Ureter (tissue), 1 donor: ENCODE measurements around the gene UBE2N. TPM values are rescaled to one million over a fixed set of nuclear protein-coding genes. Genes with fewer than 3 reads are reported as not detected.

Source experiments
- DNase-seq: peaks from one replicate; pipeline ENCODE4 v3.0.0-alpha.2; 2020; ENCODE audit warnings: low spot score
- total RNA-seq: library from RNA; stranded (reverse); gene quantifications from one replicate; pipeline ENCODE4 v1.2.4, GENCODE V29; 2023
- donor health status: DM: yes; HTN: yes; CAD: no.

The UBE2N gene
- total RNA-seq, 1 donor from 2014 or later, result 133 TPM

DNA sequence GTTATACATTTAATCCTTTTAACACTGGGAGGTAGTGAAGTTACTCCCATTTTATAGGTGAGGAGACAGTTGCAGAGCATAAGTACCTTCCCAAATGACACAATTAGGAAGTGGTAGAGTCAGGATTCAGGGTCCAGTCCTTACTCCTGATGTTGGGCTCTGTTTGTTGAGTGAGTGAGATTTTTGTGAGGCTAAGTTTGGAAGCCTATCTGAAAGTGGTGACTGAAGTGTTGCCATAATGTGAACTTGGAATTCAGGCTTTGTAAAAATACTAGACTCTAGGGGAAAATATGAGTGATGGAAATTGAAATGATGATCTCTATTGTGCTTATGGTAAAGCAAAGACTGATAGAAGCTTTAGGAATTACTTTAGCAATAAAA is 61.8 kb downstream of the UBE2N start:
- no peak for DNase-seq

DNA sequence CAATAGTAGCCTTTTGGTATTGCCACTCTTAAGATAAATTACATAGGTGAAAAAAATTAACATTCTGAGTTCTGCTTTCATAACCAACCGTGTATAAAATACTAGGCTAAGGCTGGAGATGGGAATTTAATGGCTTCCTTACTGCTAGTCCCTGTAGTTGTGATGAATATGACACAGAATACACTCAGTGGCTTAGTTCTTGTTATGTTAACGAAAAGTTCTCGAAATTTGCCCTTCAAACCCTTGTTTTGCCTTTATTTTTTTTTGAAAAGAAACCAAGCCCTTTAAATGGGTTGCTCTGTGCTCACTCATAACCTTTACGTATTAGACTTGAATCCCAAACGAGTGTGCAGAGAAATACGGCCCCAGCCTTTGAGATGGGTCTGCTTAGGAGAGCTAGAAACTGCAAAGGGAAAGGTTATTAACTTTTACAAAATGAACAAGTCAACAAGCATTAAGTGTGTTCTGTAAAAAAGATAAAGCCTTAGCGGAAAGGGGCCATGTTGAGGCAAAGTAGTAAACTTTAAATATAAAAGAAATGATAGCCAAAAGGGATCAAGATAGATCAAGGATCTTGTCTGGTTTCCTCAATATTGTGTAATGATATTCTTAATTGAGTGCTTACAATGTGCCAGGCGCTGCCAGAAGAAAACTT is 62.3 kb downstream of the UBE2N start:
- DNase-seq, result no peak

DNA sequence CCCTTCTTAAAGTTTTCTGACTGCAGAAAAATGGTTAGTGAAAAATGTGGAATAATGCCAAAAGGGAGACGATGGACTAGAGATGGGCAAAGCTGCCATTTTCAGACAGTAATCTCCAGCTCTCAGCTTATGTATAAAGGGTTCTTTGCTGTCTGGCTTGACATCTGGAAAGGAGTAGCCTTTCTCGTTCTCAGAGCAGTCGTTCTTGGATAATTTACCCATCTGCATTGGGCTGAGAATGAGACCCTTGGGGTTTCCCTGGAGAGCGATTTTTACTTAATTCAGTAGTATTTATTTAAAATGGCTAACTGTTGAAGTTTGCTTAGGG is 62.8 kb downstream of the UBE2N start:
- DNase-seq, result no peak

DNA sequence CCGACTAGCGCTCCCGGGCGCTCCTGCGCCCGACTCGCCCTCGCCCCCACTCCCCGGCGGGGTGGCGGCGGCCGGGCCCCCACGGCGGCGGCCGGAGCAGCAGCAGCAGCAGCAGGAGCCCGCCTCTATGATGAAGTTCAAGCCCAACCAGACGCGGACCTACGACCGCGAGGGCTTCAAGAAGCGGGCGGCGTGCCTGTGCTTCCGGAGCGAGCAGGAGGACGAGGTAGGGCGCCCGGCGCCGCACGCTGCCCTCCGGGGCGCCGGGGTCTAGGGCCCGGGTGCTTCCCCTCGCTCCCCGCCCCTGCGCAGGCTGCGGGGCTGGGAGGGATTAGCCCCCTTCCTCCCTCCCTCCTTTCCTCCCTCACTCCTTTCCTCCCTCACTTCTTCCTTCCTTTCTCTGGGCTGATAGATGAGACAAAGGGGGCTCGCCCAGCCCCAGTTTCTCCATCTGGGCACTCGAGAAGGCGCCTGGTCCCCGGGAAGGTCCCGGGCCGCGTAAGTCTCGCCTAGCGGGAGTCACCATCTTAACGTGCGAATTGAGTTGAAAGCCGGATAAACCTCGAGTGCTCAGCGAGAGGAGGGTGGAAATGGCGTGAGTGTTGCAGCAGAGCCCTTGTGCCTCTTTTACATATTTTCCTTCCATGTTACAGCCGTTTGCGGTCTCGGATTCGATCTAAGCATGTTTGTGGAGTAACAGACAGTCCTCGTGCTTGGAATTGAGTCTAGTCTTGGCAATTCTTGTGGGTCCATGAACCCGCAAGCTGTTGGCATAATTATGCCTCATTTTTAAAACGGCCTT is 63.4 kb downstream of the UBE2N start:
- DNase-seq, result peak; percentile 55

DNA sequence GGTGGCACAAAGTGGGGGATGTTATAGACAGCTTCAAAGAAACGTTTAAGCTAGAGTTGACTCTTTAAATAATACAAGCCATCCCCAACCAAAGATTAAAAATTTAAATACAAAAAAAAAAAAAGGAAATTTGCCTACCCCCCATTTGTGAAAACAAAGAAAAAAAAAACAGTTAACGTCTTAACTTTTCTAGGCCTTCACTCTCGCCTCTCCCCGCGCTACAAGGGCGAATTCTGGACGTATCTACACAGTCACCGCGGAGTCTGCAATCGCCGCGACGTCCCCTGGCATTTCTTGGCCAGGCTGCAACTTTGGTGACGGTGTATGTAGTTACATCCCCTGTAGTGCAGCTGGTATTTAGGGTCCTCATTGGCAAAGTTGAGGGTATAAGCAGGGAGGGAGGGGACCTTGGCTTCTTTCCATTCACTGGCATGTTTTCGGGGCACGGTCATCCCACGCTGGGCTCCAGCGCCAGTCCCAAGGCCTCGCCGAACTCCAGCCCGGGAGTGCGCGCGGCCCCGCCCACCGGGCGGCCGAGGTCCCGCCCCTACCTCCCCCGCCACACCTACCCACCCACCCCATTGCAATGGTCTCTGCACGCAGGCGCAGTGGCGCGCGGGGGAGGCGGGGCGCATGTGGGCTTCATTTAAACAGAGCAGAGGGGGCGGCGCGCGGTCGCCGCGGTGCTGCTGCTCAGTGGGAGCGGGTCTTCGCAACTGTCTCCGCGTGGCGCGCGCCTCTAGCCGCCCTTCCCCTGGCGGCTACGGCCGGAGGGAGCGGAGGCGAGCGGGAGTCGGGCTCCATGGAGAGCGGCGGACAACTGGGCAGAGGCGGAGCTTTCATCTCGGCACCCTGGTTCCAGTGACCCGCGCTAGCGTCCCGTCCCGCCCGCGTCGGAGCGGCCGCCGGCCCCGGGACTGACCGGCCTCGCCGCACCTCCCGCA is 64.2 kb downstream of the UBE2N start, which contains the start of gene NUDT4:
NUDT4 (plus strand) TSS at position 674 of the 944 bp plus-strand sequence. CDS start 398 bp downstream, outside the sequence.
- DNase-seq, result peak; percentile 98

DNA sequence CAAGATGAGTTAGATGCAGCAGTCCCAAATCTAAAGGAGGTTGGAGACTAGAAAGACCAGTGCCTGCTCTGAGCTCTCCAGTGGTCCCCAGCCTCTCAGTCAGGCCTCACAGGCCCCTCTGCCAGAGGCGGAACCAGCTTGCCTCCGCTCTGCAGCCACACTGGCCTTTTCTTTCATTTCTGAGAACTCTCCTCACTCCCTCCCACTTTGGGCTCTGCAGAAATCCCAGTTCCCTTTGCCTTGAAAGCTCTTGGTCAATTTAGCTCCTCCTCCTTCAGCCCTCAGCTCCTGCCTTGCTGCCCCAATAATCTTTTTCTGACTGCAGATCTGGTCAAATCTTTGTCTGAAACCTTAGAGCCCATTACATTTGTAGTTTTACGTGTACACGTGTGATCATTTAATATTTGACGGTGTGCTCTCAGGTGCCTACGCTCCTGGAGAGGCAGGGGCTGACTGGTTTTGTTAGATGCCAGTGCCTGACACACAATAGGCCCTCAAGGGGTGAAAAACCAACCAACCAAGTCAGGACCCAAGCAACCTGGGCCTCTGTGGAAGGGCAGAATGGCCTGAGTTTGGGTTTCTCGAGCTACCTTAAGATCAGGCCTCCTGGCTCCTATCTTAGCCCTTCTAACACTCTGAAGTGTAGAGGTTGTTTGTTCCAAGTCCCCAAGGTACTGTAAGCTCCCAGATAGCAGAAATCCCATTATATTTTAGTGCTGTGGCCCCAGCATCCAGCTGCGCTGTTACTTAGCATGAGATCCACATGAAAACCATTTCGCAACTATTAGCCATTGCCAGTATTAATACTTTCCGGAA is 65.1 kb downstream of the UBE2N start:
- peak; percentile 57 for DNase-seq

DNA sequence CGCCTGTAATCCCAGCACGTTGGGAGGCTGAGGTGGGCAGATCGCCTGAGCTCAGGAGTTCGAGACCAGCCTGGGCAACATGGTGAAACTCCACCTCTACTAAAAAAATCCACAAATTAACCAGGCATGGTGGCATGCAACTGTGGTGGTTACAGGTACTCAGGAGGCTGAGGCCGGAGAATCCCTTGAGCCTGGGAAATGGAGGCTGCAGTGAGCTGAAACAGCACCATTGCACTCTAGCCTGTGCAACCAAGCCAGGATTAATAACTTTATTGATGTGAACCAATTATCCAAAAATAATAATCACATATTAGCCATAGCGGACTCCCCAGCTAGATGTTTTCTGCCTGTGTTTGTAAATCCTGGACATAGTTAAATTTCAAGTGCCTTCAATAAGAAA is 65.8 kb downstream of the UBE2N start:
- DNase-seq, result no peak

DNA sequence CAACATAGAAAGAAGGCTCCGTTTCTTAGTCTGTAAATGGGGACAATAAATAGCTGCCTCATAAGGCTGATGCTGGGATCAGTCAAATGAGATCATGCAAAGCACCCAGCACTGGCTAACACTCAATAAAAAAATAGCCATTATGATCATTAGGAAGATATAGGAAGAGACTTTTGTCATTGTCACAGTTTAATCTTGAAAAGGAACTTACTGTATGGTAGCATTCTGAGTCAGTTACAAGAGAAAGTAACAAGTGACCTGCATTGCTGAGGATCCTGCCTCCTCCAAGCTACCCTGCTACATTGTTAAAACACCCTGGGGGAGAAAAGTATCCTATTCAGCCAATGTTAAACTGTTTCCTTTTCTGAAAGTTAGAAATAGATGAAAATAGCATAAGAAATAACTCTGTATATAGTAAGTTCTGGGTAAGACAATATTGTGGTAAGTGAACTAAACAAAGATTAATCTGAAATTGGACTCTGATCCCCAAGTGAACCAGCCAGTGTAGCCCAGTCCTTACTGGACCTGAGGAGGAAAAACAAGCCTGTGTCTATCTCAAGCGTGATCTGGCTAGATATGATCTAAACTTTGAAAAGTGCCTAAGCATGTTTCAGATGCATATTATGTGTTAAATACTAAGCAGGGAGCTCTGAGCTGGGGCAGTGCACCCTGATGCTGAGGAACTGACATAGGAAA is 67.6 kb downstream of the UBE2N start:
- no peak for DNase-seq

DNA sequence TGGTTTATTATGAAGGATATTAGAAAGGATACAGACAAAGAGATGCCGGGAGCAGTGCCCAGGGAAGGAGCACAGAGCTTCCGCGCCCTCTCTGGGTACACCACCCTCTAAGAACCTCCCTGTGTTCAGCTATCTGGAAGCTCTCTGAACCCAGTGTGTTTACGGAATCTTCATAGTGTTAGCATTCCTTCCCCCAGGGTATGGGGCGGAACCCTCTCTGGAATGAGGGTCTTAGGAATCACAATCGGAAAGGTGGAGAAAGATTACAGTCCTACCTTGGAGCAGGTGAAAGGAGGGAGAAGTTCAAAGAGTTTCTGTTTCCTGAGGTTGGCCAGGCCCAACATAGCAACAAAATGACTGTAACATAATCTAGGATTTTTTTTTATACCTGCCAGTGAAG is 70.8 kb downstream of the UBE2N start:
- no peak for DNase-seq

DNA sequence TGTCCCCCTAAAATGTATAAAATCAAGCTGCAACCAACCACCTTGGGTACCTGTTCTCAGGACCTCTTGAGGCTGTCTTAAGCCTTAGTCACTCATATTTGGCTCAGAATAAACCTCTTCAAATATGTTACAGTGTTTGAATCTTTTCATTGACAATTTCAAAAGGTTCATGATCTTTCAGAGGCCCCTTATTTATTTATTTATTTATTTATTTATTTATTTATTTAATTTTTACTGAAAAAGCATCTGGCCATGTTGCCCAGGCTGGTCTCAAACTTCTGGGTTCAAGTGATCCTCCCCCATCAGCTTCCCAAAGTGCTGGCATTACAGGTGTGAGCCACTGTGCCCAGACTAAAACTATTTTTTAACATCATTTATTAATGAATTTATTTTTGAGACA is 72.2 kb downstream of the UBE2N start:
- no peak for DNase-seq

DNA sequence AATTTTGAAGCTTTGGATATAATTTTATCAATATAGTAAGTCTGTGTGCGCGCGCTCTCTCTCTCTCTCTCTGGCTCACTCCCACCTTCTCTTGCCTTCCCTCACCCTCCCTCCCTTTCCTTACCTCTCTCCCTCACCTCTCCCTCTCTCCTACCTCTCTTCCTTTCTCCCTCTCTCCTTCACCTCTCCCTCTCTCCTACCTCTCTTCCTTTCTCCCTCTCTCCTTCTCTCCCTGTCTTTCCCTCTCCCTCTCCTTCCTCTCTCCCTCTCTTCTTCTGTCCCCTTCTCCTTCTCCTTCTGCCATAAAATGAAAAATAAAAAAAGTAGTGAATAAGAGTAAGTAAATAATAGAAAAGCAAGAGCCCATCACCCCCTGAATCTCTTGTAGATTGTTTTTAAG is 73.0 kb downstream of the UBE2N start:
- DNase-seq, result no peak

DNA sequence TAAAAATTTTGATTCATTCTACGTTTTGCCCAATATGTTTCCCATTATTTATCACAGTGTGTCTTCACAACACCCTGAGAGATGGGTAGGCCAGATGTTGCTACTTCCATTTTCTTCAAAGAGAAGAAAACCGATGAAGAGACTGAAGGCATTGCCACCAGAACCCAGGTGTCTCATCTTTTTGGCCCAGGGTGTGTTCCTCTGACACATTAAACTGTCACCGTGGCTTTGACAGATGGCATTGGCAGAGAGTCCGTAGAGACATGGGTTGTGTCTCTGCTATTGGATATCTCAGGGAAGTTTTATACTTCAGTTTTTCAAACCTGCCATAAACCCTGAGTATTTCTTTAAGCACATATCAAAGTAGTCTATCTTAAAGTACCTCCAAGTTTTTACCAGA is 75.3 kb downstream of the UBE2N start:
- no peak for DNase-seq

DNA sequence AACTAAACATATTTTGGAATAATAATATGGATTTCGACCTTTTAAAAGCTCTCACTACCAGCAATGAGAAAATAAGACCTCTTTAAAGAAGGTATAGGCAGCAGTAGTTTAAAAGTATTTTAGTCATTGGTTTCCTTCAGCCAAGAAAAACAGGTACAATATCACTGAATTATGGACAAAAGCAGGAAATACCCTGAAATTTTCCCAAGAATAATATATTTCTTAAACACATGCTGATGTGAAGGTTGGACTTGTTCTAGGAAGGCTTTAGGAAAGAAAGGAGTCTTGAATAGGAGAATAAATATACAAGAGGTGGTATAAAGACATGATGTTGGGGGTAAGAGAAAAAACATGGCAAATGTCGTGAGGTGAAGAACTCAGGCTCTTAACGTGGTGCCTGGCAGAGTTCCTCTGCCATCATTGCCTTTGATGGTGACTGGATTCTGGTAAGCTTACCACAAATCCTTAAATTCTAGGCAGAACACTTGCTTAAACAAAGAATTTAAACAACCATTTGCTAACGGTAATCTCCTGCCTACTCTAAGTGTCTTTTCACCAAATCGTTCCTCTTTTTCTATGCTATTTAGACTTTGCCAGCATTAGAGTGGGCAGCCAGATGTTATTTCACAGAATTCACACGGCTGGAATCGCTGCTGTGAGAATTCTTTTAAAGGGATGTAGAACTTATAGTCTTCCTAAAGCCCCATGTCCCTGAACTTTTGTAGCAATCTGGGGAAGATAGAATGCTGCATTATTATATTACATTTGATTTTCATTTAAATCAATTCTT is 75.9 kb downstream of the UBE2N start:
- no peak for DNase-seq

DNA sequence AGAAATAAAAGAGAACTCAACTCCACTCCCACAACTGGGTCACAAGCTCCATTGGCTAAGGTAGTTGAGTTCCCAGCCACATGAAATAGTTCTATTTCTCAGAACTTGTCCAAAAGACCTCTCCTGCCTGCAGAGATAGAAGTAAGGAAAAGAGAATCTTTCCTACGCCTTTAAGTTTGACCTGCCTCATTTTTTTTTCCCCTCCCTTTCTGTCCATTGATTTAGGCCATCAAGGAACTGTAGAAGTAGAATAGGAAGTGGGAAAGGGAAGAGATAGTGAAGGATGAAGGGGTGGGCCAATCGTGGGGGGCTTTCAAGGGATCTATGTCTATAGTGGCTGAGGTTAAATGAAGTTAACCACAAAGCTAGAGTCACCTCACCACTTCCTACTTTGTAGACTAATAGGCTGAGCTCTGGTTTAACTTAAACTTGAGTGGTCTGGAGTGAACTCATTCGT is 77.9 kb downstream of the UBE2N start:
- no peak for DNase-seq

DNA sequence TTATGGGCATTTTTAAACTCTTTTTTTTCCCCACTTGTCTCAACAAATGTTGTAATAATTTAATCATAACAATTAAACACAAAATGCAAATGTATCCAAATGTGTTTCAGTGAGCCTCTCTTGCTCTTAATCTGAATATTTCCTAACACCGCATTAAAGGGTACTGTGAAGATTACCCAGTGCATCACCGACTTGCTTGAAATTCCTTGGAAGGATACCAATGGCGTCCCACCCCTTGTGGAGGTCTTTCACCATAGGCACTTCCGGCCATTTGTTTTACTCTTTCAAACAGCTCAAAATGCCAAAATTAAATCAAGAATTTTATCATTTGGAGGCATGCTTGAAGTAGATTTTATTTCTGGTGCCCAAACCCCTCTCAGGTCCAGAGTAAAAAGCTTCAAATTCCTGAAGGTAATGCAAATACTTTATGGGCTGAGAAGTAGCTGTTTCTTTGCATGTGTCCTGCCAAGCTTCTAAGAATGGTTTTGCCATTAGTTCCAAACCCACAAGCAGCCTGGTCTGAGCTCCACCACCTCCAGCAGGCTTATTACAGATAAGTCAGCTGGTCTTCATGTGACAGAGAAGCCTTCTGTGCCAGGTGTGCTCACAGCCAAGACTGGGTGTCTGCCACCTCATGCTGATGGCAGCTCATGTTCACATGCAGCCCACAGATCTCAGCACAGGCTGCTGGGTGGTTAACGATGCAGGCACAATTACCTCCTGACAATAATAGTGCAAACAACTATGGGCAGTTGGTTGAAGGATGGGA is 80.4 kb downstream of the UBE2N start:
- DNase-seq, result no peak

DNA sequence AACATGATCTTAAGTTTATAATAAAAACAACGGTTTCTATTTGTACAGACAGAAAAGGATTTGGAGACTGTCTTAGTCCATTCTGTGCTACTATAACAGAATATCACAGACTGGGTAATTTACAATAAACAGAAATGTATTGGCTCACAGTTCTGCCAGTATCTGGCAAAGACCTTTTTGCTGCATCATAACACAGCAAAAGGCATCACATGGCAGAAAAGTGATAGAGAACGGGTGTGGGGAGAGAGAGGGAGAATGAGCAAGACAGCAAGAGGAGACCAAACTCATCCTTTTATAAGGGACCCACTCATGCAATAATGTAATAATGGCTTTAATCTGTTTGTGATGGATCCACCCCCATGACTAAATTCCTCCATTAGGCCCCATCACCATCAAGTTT is 81.1 kb downstream of the UBE2N start:
- no peak for DNase-seq

DNA sequence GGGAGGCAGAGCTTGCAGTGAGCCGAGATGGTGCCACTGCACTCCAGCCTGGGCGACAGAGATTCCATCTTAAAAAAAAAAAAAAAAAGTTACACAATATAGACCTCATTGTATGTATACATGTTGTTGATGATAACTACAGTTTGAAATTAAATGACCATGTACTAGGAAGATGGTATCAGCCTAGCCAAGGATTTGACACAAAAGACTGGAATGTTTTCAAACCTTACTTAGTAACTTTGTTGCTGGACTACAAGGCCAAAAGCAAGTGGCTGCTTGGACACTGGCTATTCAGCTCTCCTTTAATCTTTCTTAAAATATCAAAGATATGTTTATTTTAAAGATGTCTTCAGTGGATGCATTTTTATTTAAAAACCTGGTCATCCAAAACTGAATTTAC is 82.9 kb downstream of the UBE2N start:
- no peak for DNase-seq

DNA sequence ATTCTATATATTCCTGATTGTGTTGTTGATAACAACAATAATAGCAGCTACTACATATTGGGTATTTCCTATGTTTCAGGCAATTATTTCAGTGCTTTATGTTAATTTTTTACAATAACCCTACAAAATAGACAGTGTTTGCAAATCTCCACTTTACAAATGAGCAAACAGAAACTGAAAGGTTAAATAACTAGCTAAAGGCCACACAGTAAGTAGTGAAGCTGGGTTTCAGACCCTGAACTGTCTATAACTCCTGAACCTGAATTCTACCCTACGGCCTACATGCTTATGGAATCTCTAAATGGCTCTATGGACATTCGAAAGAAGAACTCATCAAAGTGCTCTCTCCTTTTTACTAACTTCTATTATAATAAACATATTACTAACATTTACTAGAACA is 83.7 kb downstream of the UBE2N start:
- DNase-seq, result no peak

DNA sequence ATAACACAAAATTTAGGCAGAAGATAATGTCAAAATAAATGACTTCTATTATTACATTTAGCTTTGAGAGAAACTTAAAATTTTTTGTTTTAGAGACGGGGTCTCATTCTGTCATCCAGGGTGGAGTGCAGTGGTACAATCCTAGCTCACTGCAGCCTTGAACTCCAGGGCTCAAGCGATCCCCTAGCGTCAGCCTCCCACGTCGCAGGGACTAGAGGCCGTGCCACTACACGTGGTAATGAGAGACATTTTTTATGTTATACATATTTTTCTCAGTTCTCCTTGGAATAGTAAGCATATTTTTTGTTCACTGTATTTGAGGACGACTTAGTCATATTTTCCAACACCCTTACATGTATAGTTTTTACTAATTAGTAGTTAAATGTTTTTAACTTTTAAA is 85.5 kb downstream of the UBE2N start:
- DNase-seq, result no peak
